Amniotic stem cell (primary cell): ENCODE data around the gene CDH1.

Source experiments
- DNase-seq: peaks from one replicate; lab custom pipeline; 2025; lab: John Stamatoyannopoulos, UW

Gene CDH1

GRCh38 chr16:68732042-68732680 is 4.9 kb upstream of the CDH1 start:
- DNase-seq: no peak

- no peak for DNase-seq
These were observed 4.2 kb upstream of the CDH1 start for GRCh38 chr16:68732741-68733399.

GRCh38 chr16:68733570-68733969 is 3.5 kb upstream of the CDH1 start:
- no peak for DNase-seq

- no peak for DNase-seq
These were observed 2.3 kb upstream of the CDH1 start for GRCh38 chr16:68734782-68735181.

GRCh38 chr16:68736561-68736960 is 531 bp upstream of the CDH1 start:
- no peak for DNase-seq

- no peak for DNase-seq
These were observed 888 bp downstream of the CDH1 start for GRCh38 chr16:68737730-68738629.

GRCh38 chr16:68739964-68740627 is 3.0 kb downstream of the CDH1 start:
- no peak for DNase-seq

- DNase-seq: no peak
These were observed 3.7 kb downstream of the CDH1 start for GRCh38 chr16:68740628-68741346.

GRCh38 chr16:68743664-68744063 is 6.6 kb downstream of the CDH1 start:
- DNase-seq: no peak

- no peak for DNase-seq
These were observed 7.7 kb downstream of the CDH1 start for GRCh38 chr16:68744744-68745280.

GRCh38 chr16:68746951-68747350 is 9.9 kb downstream of the CDH1 start:
- DNase-seq: no peak

GRCh38 chr16:68749432-68749831 is 12.3 kb downstream of the CDH1 start:
- DNase-seq: no peak

GRCh38 chr16:68750193-68750695 is 13.2 kb downstream of the CDH1 start:
- DNase-seq: no peak

- no peak for DNase-seq
These were observed 14.1 kb downstream of the CDH1 start for GRCh38 chr16:68751160-68751559.

GRCh38 chr16:68752602-68753001 is 15.5 kb downstream of the CDH1 start:
- no peak for DNase-seq

- no peak for DNase-seq
These were observed 17.1 kb downstream of the CDH1 start for GRCh38 chr16:68754084-68754792.

GRCh38 chr16:68756239-68756915 is 19.3 kb downstream of the CDH1 start:
- DNase-seq: no peak

- no peak for DNase-seq
These were observed 20.5 kb downstream of the CDH1 start for GRCh38 chr16:68757625-68757935.

GRCh38 chr16:68759062-68759461 is 22.0 kb downstream of the CDH1 start:
- DNase-seq: no peak

GRCh38 chr16:68760671-68761275 is 23.7 kb downstream of the CDH1 start:
- no peak for DNase-seq
